ENCODE measurements around the gene CENPW. TPM values are rescaled to one million over a fixed set of nuclear protein-coding genes. Genes with fewer than 3 reads are reported as not detected.

CENPW gene
- total RNA-seq, 1 donor from 2014 or later, result 71.0 TPM

DNA sequence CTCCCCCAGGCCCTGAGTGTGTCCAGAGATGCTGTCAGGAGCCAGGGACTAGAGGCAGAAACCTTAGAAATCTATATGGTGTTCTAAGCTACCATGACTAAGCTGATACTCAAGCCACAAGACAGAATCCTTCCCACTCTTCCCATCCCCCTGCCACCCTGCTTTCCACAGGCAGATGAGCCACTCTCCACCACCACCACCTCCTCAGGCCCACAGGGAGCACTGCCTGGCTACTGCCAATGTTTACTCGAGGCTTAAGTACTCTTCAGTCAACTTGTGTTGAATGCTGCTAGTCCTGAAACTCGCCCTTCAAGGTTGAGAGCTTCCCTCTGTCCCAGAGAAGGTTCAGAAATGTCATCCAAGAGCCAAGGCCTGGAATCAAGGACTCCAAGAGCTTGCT, 56.2 kb downstream of the CENPW start:
- DNase-seq (ENCODE audit: low read depth, low spot score), result no peak
- Mint-ChIP-seq H3K27me3 (ENCODE audit: low read depth) (no peaks in the 10 kb centered on the region), H3K36me3 (ENCODE audit: low read depth) (no peaks in the 10 kb centered on the region), H3K27ac (ENCODE audit: unreplicated experiment) (no peak overlapping the region), H3K4me3 (no peak overlapping the region), H3K9me3 (peaks cover 3% of the 10 kb centered on the region), H3K4me1 (no peaks in the 10 kb centered on the region)
- TF ChIP-seq, protein P1, sequence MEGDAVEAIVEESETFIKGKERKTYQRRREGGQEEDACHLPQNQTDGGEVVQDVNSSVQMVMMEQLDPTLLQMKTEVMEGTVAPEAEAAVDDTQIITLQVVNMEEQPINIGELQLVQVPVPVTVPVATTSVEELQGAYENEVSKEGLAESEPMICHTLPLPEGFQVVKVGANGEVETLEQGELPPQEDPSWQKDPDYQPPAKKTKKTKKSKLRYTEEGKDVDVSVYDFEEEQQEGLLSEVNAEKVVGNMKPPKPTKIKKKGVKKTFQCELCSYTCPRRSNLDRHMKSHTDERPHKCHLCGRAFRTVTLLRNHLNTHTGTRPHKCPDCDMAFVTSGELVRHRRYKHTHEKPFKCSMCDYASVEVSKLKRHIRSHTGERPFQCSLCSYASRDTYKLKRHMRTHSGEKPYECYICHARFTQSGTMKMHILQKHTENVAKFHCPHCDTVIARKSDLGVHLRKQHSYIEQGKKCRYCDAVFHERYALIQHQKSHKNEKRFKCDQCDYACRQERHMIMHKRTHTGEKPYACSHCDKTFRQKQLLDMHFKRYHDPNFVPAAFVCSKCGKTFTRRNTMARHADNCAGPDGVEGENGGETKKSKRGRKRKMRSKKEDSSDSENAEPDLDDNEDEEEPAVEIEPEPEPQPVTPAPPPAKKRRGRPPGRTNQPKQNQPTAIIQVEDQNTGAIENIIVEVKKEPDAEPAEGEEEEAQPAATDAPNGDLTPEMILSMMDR (conservative IDR thresholded peaks at IDR 0.05), result no peak

Data from neural crest cell (in vitro differentiated cells).